K562 (cell line): ENCODE data around the gene PITRM1. TPM values are rescaled to one million over a fixed set of nuclear protein-coding genes. Genes with fewer than 3 reads are reported as not detected.

Source experiments
- CHD7 ChIP-seq: fragments of 200-600 bp; sonication (generic); IDR thresholded peaks from one replicate; pipeline ENCODE4 v1.6.1; 2012; ENCODE audit warnings: mild to moderate bottlenecking, low read depth, low read length, inconsistent platforms
- EZH2 ChIP-seq: IDR thresholded peaks from 2 replicates; pipeline ENCODE4 v1.6.1; 2012; ENCODE audit warnings: low read depth, mild to moderate bottlenecking, inconsistent platforms, low read length, borderline replicate concordance
- FUS ChIP-seq: fragments of 200-400 bp; formaldehyde crosslinking; optimal IDR thresholded peaks from 2 replicates; pipeline ENCODE3; 2017; ENCODE audit warnings: low read depth, low read length
- HEY1 ChIP-seq: fragments of 250-450 bp; sonication (Bioruptor Pico); IDR thresholded peaks from 2 replicates; pipeline ENCODE4 v1.5.0; 2020; ENCODE audit warnings: mild to moderate bottlenecking, moderate library complexity, borderline replicate concordance
- NBN ChIP-seq: fragments of 450-650 bp; IDR thresholded peaks from 2 replicates; pipeline ENCODE4 v1.6.1; 2016; ENCODE audit warnings: low read depth, mild to moderate bottlenecking
- RBBP5 ChIP-seq: fragments of 200-600 bp; sonication (generic); IDR thresholded peaks from 2 replicates; pipeline ENCODE4 v1.6.1; 2012; ENCODE audit warnings: borderline replicate concordance, mild to moderate bottlenecking, low read length, control low read depth, inconsistent platforms; ENCODE audit not compliant: insufficient read depth, poor library complexity, severe bottlenecking
- SMAD2 ChIP-seq: fragments of 150-350 bp; IDR thresholded peaks from 2 replicates; pipeline ENCODE4 v1.6.1; 2014; ENCODE audit warnings: low read depth, mild to moderate bottlenecking, low read length
- TBL1XR1 ChIP-seq, 2 experiments: IDR thresholded peaks; 2 replicates each; pipeline ENCODE4 v1.6.1; 2012; ENCODE audit warnings: improper control_type of control experiment in 2 of 2, low read length in 2 of 2, mild to moderate bottlenecking in 1 of 2
- TFAM ChIP-seq: fragments of 250-450 bp; sonication (Bioruptor Pico); conservative IDR thresholded peaks from 2 replicates; pipeline ENCODE4 v1.5.0; 2021; ENCODE audit warnings: mild to moderate bottlenecking, moderate library complexity
- THRB ChIP-seq: fragments of 450-650 bp; formaldehyde crosslinking; conservative IDR thresholded peaks from 2 replicates; pipeline ENCODE4 v1.4.0; 2022; ENCODE audit warnings: mild to moderate bottlenecking, missing genetic modification characterization
- ZNF175 ChIP-seq: fragments of 200-800 bp; sonication (Bioruptor generic); IDR thresholded peaks from 2 replicates; pipeline ENCODE4 v1.6.1; 2016; ENCODE audit warnings: low read depth, mild to moderate bottlenecking, missing genetic modification characterization, missing compliant biosample characterization
- ZNF445 ChIP-seq: fragments of 250-450 bp; sonication (Bioruptor Pico); IDR thresholded peaks from 2 replicates; pipeline ENCODE4 v1.4.0; 2020; ENCODE audit warnings: low read depth, mild to moderate bottlenecking, moderate library complexity
- ZNF75A ChIP-seq: fragments of 450-650 bp; formaldehyde crosslinking; IDR thresholded peaks from 2 replicates; pipeline ENCODE4 v1.4.0; 2020; ENCODE audit warnings: mild to moderate bottlenecking
- polyA plus RNA-seq, 8 experiments: library from polyadenylated mRNA; depleted of rRNA in 4 of 8; stranded (reverse) in 5 of 8; unstranded in 3 of 8; fragments of >200 nt; fragmentation: Nextera tagmentation in 2 of 8; fragmentation: Illumina TruSeq in 1 of 8; extraction: Ambion mirVana in 2 of 8; extraction: Trizol in 1 of 8; gene quantifications; 2 replicates each; pipeline versions ENCODE4 v1.2.1 to v1.2.3, GENCODE V29; 2011 to 2014; ENCODE audit warnings: inconsistent platforms in 1 of 8, missing spikeins in 1 of 8
- total RNA-seq, 7 experiments: library from RNA; depleted of rRNA in 6 of 7; stranded (reverse); fragments of >200 nt in 6 of 7; fragmentation: Illumina TruSeq in 2 of 7; extraction: Trizol in 2 of 7; gene quantifications; 2 replicates each; pipeline versions ENCODE4 v1.2.1 to v1.2.3, GENCODE V29; 2011 to 2021; ENCODE audit warnings: low replicate concordance in 1 of 7

Gene PITRM1
- total and polyA plus RNA-seq, 9 of the 15 experiments (the other 6 are each of a cell fraction or from before 2014, with no cell fraction given) = 21.1 to 70.4 (median 39.7) TPM

- peak; percentile 57; the same call in 1 of the 2 replicates for TF ChIP-seq ZNF175
- TF ChIP-seq TBL1XR1 (IDR thresholded peaks at IDR 0.05; ENCODE audit: low read length in 2 of 2) = no peak
- no peak for TF ChIP-seq EZH2
- TF ChIP-seq THRB (CRISPR knock-in tag) = no peak
- no peak for TF ChIP-seq FUS
- no peak for TF ChIP-seq HEY1 (CRISPR knock-in tag)
- TF ChIP-seq NBN = no peak; the same call in 1 of the 2 replicates
- TF ChIP-seq RBBP5 = peak; percentile 56
- TF ChIP-seq TFAM (CRISPR knock-in tag) = no peak
- TF ChIP-seq SMAD2 = no peak
- no peak for TF ChIP-seq CHD7
- no peak for TF ChIP-seq ZNF75A
- TF ChIP-seq ZNF445 (CRISPR knock-in tag) = no peak
These were observed 77.0 kb downstream of the PITRM1 start (continued) for GRCh38 chr10:3095373-3096139.
